Globus pallidus (tissue), 1 donor: ENCODE data around the gene CDRT4.

Experiments used
- DNase-seq: peaks from one replicate; pipeline ENCODE4 v3.0.0-alpha.2; 2015; ENCODE audit warnings: low spot score

CDRT4 gene

GRCh38 chr17:15492791-15493692 lies 25.6 kb upstream of the CDRT4 start:
- DNase-seq: peak; percentile 21

DNA sequence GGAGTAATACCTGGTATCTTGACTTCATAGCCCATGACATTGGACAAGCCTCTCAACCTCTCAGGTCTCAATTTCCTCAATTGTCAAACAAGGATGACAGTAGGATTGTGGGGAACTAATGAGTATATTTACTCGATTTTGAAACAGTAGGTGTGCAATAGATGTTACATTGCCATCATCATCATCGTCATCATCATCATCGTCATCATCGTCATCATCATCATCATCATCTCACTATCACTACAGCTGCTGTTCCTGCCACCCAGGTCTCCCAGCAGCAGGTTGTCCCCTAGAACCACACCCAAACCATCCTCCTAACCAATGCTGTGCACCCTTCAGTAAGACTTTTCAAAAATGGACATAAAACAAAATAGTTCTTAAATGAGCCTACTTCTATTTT lies 24.8 kb upstream of the CDRT4 start:
- no peak for DNase-seq

DNA sequence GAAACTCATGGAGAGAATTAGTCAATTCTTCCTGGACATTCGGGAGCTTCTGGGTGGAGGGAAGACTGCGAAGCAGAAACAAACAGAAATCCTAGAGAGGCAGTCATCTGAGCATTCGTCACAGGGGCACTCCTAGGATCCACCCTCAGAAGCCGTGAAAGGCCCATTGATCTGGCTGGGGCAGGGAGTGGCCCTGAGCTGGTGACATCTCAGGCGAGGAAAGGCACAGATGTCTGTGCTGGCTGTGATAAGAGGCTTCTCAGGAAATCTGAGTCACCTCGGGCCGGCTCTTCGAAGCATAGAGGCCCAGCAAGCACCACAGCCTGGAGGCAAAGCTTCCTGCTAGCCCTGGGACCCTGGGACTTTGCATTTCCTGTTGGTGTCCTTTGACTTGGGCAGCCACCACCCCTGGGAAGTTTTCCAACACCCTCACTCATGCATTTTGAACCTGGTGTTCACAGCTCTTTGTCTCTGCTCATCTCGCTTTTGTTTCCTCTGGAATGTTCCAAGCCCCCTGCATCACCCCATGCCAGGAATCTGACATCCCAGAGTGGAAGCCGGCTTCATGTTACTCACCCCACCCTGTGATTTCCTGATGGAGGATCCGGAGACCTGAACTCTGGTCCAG lies 23.3 kb upstream of the CDRT4 start:
- peak; percentile 92 for DNase-seq

DNA sequence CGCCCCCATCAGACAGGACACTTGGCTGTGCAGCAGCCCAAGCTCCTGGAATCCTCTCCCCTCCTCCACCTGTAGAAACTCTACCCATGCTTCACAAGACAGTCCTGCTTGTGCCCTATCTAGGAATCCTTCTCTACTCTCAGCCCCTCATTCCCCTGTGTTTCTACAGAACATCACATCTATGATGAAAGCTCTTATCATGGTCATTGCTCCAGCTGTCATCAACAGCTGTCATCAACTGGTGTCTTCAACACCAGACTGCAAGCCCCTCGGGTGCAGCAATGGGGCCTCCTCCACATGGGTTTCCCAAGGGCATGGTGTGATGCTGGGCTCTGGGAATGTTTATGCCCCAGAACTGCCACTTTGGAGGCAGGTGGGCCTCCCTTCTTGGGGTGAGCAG lies 21.1 kb upstream of the CDRT4 start:
- no peak for DNase-seq

- DNase-seq: no peak
These were observed 17.6 kb upstream of the CDRT4 start for GRCh38 chr17:15485045-15485444.

DNA sequence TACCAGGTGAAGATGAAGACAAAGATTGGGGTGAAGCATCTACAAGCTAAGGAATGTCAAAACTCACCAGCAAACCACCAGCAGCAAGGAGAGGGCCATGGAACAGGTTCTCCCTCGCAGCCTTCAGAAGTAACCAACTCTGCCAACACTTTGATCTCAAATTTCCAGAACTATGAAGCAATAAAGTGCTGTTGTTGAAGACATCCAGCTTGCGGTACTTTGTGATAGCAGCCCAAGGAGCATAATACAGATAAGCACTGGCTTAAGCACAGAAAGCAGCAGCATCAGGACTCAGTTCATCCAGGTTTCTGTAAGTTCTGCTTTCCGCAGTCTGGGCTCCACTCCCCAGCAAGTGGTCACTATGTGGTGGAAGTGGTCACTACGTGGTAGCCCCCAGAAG lies 16.0 kb upstream of the CDRT4 start:
- DNase-seq: no peak

- DNase-seq: no peak
These were observed 15.1 kb upstream of the CDRT4 start for GRCh38 chr17:15482476-15482875.

- no peak for DNase-seq
These were observed 14.1 kb upstream of the CDRT4 start for GRCh38 chr17:15481481-15481880.

GRCh38 chr17:15480204-15480603 lies 12.8 kb upstream of the CDRT4 start:
- DNase-seq: no peak

DNA sequence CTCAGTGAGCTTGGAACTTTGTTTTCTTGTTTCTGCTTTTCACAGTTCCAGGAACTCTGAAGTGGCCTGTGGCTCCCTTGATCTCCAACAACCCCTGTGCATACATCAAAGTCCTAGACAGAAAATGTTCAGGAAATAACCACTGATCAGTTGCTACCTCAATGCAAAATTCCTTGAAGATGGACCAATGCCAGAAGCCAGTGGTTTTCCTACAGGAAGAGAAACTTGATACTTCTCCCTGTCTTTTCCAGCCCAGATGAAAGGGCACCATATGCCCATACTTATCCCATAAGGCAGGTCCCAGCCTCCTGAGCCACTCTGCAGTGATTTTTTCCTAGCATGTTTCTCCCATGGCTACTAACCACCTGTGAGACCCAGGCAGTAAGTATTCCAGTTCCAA lies 12.3 kb upstream of the CDRT4 start:
- DNase-seq: no peak

- no peak for DNase-seq
These were observed 11.4 kb upstream of the CDRT4 start for GRCh38 chr17:15478845-15479244.

DNA sequence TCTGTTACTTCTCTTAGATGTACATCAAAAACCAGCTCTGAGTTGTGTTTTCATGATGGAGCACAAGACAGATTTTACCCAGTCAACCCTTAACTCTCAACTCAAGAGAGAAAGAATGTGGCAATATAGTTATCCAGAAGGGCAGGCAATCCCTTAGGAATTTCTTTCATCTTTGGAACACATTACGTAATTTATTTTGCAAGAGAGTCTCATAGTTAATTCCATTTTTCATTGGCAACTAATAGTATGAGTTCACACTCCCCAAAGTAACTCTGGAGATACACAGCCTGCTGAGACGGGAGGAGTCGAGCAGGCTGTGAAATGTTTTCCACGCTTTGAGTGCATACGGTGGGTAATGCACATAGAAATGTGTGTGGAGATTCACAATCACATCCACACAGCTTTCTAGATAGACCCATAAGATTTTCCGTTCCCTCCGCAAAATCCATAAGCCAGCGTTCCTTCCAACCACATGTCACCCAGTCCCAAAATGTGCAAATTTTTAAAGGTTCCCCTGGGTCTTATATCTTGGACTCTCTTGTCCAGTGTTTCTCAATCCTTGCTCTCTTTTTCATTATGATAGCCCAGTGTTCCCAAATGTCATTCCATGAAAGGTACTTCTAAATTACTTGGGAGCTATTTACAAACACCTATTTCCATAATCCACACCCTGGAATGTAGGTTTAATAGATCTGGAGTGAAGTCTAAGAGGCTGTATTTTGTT lies 8.4 kb upstream of the CDRT4 start:
- DNase-seq: no peak

- no peak for DNase-seq
These were observed 5.5 kb upstream of the CDRT4 start for GRCh38 chr17:15472891-15473290.

DNA sequence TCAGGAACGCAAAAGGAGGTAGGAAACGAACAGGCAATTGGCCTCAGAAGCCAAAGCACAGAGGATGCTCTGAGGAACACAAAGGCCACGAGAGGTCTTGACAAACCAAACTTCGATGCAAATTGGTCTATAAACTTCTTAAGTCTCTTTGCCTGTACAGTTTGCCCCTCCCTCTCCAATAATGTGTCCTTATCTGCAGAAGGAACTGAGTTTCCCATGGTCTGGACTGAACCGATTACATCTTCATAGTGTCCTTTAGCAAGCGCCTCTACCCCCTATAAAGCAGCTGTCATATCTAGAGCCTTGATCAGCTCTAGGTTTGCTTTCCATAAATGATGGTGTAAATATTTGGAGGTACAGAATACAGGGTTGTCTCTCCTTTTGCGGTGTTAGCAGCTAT lies 3.1 kb upstream of the CDRT4 start:
- no peak for DNase-seq

GRCh38 chr17:15469260-15469659 lies 1.8 kb upstream of the CDRT4 start:
- no peak for DNase-seq

- no peak for DNase-seq
These were observed 705 bp upstream of the CDRT4 start for GRCh38 chr17:15468126-15468525.

DNA sequence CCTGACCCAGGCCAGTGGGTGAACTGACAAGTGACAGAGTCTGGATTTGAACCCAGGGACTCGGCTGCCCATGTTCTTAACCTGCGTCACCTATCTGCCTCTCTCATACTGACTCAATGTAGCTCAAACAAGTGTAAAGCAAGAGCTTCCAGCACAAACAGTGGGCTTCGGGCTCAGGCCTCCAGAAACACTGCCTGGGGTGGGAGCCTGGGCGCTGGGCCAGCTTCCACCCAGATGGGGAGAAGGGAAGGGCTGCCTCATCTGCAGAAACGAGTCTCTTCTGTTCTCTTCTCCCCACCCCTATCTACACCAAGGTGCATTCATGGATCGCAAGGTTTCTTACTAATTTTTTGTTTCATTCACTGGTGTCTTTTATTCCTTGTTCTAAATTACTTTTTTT lies 1.3 kb downstream of the CDRT4 start:
- DNase-seq: no peak

DNA sequence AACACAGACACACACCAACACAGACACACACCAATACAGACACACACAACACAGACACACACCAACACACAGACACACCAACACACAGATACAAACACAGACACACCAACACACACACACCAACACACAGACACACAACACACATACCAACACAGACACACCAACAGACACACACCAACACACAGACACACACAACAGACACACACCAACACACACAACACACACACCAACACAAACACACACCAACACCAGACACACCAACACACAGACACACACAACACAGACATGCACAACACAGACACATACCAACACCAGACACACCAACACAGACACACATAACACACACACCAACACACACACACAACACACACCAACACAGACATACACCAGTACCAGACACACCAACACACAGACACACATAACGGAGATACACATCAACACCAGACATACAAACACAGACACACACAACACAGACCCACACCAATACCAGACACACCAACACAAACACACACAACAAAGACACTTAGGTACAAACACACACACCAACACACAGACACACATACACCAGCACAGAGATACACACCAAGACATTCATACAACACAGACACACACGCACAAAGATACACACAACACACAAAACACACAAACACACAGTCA lies 2.2 kb downstream of the CDRT4 start:
- DNase-seq: no peak

- peak; percentile 35 for DNase-seq
These were observed 3.0 kb downstream of the CDRT4 start for GRCh38 chr17:15464231-15464985.

DNA sequence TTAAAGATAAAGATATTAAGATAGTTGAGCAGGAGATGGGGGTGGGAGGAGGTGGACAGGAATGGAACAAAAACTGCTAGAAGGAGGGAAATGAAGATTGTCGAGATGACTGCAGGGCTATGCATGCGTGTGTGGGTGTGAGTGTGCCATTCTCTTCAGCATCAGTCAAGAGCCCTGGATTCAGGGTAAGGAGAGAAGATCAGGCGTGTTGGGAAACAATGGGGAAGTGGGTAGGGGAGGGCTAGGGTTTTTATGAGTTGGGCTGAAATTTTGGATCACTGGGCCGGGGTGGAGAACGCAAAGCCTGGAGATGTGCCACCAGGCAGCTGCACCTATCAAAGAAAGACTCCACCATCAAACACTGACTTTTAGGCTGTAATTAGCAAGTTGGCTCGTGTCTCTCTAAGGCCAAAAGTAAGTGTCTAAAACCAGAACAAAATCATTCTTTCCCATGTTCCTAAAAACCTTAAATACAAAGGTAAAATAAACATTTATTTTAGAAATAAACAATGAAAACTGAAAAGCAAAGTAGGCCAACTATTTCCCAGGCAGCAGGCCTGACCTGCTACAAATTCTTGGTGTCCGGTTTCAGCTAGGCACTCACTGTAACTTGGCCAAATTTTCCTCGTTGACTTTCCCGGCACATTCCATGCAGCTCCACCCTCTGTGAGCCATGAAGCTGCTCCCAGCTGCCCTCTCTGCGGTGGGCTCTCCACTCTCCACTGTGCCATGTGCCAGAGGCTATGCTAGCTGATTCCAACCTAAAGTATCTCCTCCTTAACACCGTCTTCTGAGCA lies 4.2 kb downstream of the CDRT4 start:
- DNase-seq: peak; percentile 33

- peak; percentile 68 for DNase-seq
These were observed 9.7 kb downstream of the CDRT4 start for GRCh38 chr17:15457723-15458094.
